H9 (cell line): Measurements from ENCODE around the gene RPL27. TPM values are rescaled to one million over a fixed set of nuclear protein-coding genes. Genes with fewer than 3 reads are reported as not detected.

Experiments used
- DNase-seq: peaks from one replicate; pipeline ENCODE4 v3.0.0-alpha.2; 2017
- H2AFZ ChIP-seq: one replicate; pipeline ENCODE4 v1.6.1; 2013; ENCODE audit warnings: mild to moderate bottlenecking, low read length, control low read depth, moderate library complexity
- H2AK5ac ChIP-seq: 2 replicates; pipeline ENCODE4 v1.6.1; 2013; ENCODE audit warnings: low read length, control low read depth, mixed read lengths; ENCODE audit not compliant: insufficient read length
- H2BK120ac ChIP-seq: one replicate; pipeline ENCODE4 v1.6.1; 2013; ENCODE audit warnings: low read depth, mild to moderate bottlenecking, low read length, control low read depth, inconsistent platforms; ENCODE audit not compliant: poor library complexity, severe bottlenecking
- H2BK12ac ChIP-seq: 2 replicates; pipeline ENCODE4 v1.6.1; 2013; ENCODE audit warnings: low read length, control low read depth, mixed read lengths, low read depth; ENCODE audit not compliant: insufficient read length
- H2BK15ac ChIP-seq: 2 replicates; pipeline ENCODE4 v1.6.1; 2013; ENCODE audit warnings: low read depth, low read length, control low read depth
- H2BK20ac ChIP-seq: one replicate; pipeline ENCODE4 v1.6.1; 2013; ENCODE audit warnings: low read depth, mild to moderate bottlenecking, low read length, control low read depth, inconsistent platforms; ENCODE audit not compliant: poor library complexity, severe bottlenecking
- H2BK5ac ChIP-seq: 2 replicates; pipeline ENCODE4 v1.6.1; 2013; ENCODE audit warnings: low read length, control low read depth, mixed read lengths; ENCODE audit not compliant: insufficient read length
- H3K14ac ChIP-seq: 2 replicates; pipeline ENCODE4 v1.6.1; 2013; ENCODE audit warnings: low read length, control low read depth; ENCODE audit not compliant: insufficient read depth
- H3K18ac ChIP-seq: 2 replicates; pipeline ENCODE4 v1.6.1; 2013; ENCODE audit warnings: low read depth, mild to moderate bottlenecking, mixed read lengths, low read length, control low read depth; ENCODE audit not compliant: insufficient read length
- H3K23ac ChIP-seq: 2 replicates; pipeline ENCODE4 v1.6.1; 2013; ENCODE audit warnings: low read length, control low read depth, mixed read lengths, low read depth; ENCODE audit not compliant: insufficient read length
- H3K23me2 ChIP-seq: 2 replicates; pipeline ENCODE4 v1.6.1; 2013; ENCODE audit warnings: low read depth, mild to moderate bottlenecking, mixed read lengths, low read length, control low read depth; ENCODE audit not compliant: insufficient read length, poor library complexity, severe bottlenecking
- H3K27ac ChIP-seq: 2 replicates; pipeline ENCODE4 v1.5.1; 2013; ENCODE audit warnings: low read length, control low read depth, mixed read lengths, low read depth; ENCODE audit not compliant: insufficient read length
- H3K27me3 ChIP-seq: 2 replicates; pipeline ENCODE4 v1.6.1; 2013; ENCODE audit warnings: low read length, control low read depth, inconsistent platforms; ENCODE audit not compliant: insufficient read depth
- H3K4ac ChIP-seq: 2 replicates; pipeline ENCODE4 v1.6.1; 2013; ENCODE audit warnings: low read depth, mild to moderate bottlenecking, control low read depth, inconsistent platforms, low read length, moderate library complexity
- H3K4me1 ChIP-seq: 2 replicates; pipeline ENCODE4 v1.6.1; 2013; ENCODE audit warnings: low read length, control low read depth, inconsistent platforms; ENCODE audit not compliant: insufficient read depth
- H3K4me2 ChIP-seq: 2 replicates; pipeline ENCODE4 v1.6.1; 2013; ENCODE audit warnings: low read length, control low read depth, mixed read lengths; ENCODE audit not compliant: insufficient read length, insufficient read depth
- H3K56ac ChIP-seq: 2 replicates; pipeline ENCODE4 v1.6.1; 2013; ENCODE audit warnings: low read depth, mild to moderate bottlenecking, mixed read lengths, low read length, control low read depth; ENCODE audit not compliant: insufficient read length
- H3K79me1 ChIP-seq: 2 replicates; pipeline ENCODE4 v1.6.1; 2013; ENCODE audit warnings: low read depth, mild to moderate bottlenecking, moderate library complexity, low read length, control low read depth, inconsistent platforms; ENCODE audit not compliant: insufficient read depth, poor library complexity, severe bottlenecking
- H3K79me2 ChIP-seq: 2 replicates; pipeline ENCODE4 v1.6.1; 2013; ENCODE audit warnings: low read length, control low read depth, inconsistent platforms; ENCODE audit not compliant: insufficient read depth
- H3K9ac ChIP-seq: 2 replicates; pipeline ENCODE4 v1.6.1; 2013; ENCODE audit warnings: low read length, control low read depth, mixed read lengths; ENCODE audit not compliant: insufficient read length; ENCODE audit errors: extremely low read depth
- H3K9me3 ChIP-seq: one replicate; pipeline ENCODE4 v1.6.1; 2013; ENCODE audit warnings: low read depth, low read length, inconsistent platforms; ENCODE audit not compliant: control insufficient read depth
- H3T11ph ChIP-seq: one replicate; pipeline ENCODE4 v1.6.1; 2013; ENCODE audit warnings: mild to moderate bottlenecking, low read length, control low read depth, inconsistent platforms
- H4K20me1 ChIP-seq: one replicate; pipeline ENCODE4 v1.6.1; 2013; ENCODE audit not compliant: control insufficient read depth, insufficient read length, insufficient read depth
- H4K5ac ChIP-seq: 2 replicates; pipeline ENCODE4 v1.6.1; 2013; ENCODE audit warnings: low read depth, mild to moderate bottlenecking, mixed read lengths, low read length, control low read depth; ENCODE audit not compliant: insufficient read length
- H4K8ac ChIP-seq: replicated peaks from 2 replicates; pipeline ENCODE4 v1.6.1; 2013; ENCODE audit warnings: low read length, control low read depth, mixed read lengths, low read depth; ENCODE audit not compliant: insufficient read length
- H4K91ac ChIP-seq: 2 replicates; pipeline ENCODE4 v1.6.1; 2013; ENCODE audit warnings: low read depth, mild to moderate bottlenecking, moderate library complexity, mixed read lengths, low read length, control low read depth; ENCODE audit not compliant: insufficient read length
- H3K27ac Mint-ChIP-seq, 3 experiments: 2 replicates in 2 of 3; 3 replicates in 1 of 3; pipeline ENCODE4 v1.8.0; 2020 to 2021; ENCODE audit warnings: mixed read lengths in 3 of 3, mild to moderate bottlenecking in 1 of 3, moderate library complexity in 1 of 3
- H3K27me3 Mint-ChIP-seq: 2 replicates; pipeline ENCODE4 v1.8.0; 2021; ENCODE audit warnings: low read depth, mild to moderate bottlenecking, moderate library complexity, mixed read lengths
- H3K36me3 Mint-ChIP-seq, 3 experiments: 2 replicates in 2 of 3; 3 replicates in 1 of 3; pipeline ENCODE4 v1.8.0; 2020 to 2021; ENCODE audit warnings: low read depth in 3 of 3, mixed read lengths in 3 of 3; ENCODE audit not compliant: insufficient read depth in 1 of 3
- H3K4me1 Mint-ChIP-seq, 2 experiments: 2 replicates each; pipeline ENCODE4 v1.8.0; 2020; ENCODE audit warnings: mixed read lengths in 2 of 2
- H3K4me3 Mint-ChIP-seq, 2 experiments: 2 replicates in 1 of 2; 3 replicates in 1 of 2; pipeline ENCODE4 v1.8.0; 2020 to 2021; ENCODE audit warnings: mild to moderate bottlenecking in 2 of 2, mixed read lengths in 2 of 2, moderate library complexity in 1 of 2
- H3K9me3 Mint-ChIP-seq, 2 experiments: 2 replicates in 1 of 2; 3 replicates in 1 of 2; pipeline ENCODE4 v1.8.0; 2020; ENCODE audit warnings: mild to moderate bottlenecking in 2 of 2, mixed read lengths in 2 of 2, moderate library complexity in 1 of 2
- WGBS: extraction: QIAGEN DNeasy Blood & Tissue Kit; methylation state at CpG from one replicate; pipeline ENCODE4 v1.1.7; 2013; ENCODE audit warnings: missing lambda C conversion rate, low lambda C conversion rate, mixed read lengths; ENCODE audit not compliant: insufficient read length; ENCODE audit errors: extremely low coverage; 5-methylcytosine and 5-hydroxymethylcytosine counted together
- total RNA-seq: library from RNA; stranded (reverse); gene quantifications from 2 replicates; pipeline ENCODE4 v1.2.1, GENCODE V29; 2021
- TF ChIP-seq, protein P1 (sequence below): fragments of 200-600 bp; sonication (generic); conservative IDR thresholded peaks from 3 replicates; pipeline ENCODE4 v1.8.0; 2021; ENCODE audit warnings: antibody characterized with exemption, mild to moderate bottlenecking

Gene RPL27
- total RNA-seq, 1 experiment from 2014 or later, result 1,514 TPM

DNA sequence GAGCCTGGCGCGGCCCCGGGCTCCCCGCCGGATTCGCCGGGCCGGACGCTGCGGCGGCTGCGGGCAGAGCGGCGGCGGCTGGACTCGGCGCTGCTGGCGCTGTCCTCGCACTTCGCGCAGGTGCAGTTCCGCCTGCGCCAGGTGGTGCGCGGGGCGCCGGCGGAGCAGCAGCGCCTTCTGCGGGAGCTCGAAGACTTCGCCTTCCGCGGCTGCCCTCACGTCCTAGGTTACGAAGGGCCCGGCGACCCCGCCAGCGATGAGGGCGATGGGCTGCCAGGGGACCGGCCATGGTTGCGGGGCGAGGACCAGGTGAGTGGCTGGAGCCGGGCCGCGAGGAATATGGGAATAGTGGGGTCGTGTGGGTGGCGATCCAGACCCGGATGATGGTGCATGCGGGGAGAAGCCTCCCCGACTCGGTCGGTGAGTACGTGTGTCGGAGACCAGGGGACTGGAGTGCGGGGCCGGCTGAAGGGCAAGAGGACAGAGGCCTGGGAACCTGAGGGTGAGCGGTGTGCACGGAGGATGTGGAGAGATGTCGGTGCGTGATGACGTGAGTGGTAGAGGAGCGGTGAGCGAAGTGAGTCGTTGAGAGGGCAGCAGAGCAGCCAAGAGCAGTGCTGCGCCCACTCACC lies 17.3 kb upstream of the RPL27 start:
- peak overlapping the region; percentile 85 for H3K4me2 ChIP-seq
- no peak overlapping the region for H2BK5ac ChIP-seq
- H4K8ac ChIP-seq, result no peak overlapping the region
- no peaks in the 10 kb centered on the region for H3K79me1 ChIP-seq
- H2BK120ac ChIP-seq, result no peak overlapping the region
- H3T11ph ChIP-seq, result no peak overlapping the region
- Mint-ChIP-seq H3K27me3 (no peaks in the 10 kb centered on the region), H3K36me3 (peaks cover 4 to 25% (median 9%) of the 10 kb centered on the region in 3 experiments; a peak in 6 of 7 replicates), H3K4me1 (peaks cover 17 to 23% of the 10 kb centered on the region in 2 experiments), H3K27ac (peak overlapping the region in 2 of 3 experiments; percentile 89 to 97; a peak in 5 of 7 replicates), H3K9me3 (no peaks in the 10 kb centered on the region; a peak in 2 of 5 replicates), H3K4me3 (peak overlapping the region; percentile 90 to 100)
- peaks cover 4% of the 10 kb centered on the region; the same call in 1 of the 2 replicates for H3K79me2 ChIP-seq
- H4K5ac ChIP-seq, result no peak overlapping the region
- H2BK15ac ChIP-seq, result no peak overlapping the region
- TF ChIP-seq, protein P1, sequence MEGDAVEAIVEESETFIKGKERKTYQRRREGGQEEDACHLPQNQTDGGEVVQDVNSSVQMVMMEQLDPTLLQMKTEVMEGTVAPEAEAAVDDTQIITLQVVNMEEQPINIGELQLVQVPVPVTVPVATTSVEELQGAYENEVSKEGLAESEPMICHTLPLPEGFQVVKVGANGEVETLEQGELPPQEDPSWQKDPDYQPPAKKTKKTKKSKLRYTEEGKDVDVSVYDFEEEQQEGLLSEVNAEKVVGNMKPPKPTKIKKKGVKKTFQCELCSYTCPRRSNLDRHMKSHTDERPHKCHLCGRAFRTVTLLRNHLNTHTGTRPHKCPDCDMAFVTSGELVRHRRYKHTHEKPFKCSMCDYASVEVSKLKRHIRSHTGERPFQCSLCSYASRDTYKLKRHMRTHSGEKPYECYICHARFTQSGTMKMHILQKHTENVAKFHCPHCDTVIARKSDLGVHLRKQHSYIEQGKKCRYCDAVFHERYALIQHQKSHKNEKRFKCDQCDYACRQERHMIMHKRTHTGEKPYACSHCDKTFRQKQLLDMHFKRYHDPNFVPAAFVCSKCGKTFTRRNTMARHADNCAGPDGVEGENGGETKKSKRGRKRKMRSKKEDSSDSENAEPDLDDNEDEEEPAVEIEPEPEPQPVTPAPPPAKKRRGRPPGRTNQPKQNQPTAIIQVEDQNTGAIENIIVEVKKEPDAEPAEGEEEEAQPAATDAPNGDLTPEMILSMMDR, result peak; percentile 34; the same call in 2 of the 3 replicates
- no peak overlapping the region for H4K91ac ChIP-seq
- peak overlapping the region; percentile 60 for H3K18ac ChIP-seq
- no peaks in the 10 kb centered on the region for H3K27me3 ChIP-seq
- DNase-seq, result peak; percentile 71
- no peak overlapping the region for H3K27ac ChIP-seq
- H3K14ac ChIP-seq, result peak overlapping the region; percentile 34; the same call in 1 of the 2 replicates
- no peak overlapping the region for H3K56ac ChIP-seq
- H3K9ac ChIP-seq, result peak overlapping the region; percentile 13
- H3K23me2 ChIP-seq, result peaks cover 12% of the 10 kb centered on the region
- no peak overlapping the region for H3K23ac ChIP-seq
- no peak overlapping the region for H2BK20ac ChIP-seq
- H3K9me3 ChIP-seq, result no peaks in the 10 kb centered on the region
- peaks cover 2% of the 10 kb centered on the region for H4K20me1 ChIP-seq
- no CpG with 5 or more reads among the region's 67 CpGs for WGBS
- no peak overlapping the region for H2AFZ ChIP-seq
- H2BK12ac ChIP-seq, result no peak overlapping the region
- no peak overlapping the region for H2AK5ac ChIP-seq
- H3K4ac ChIP-seq, result no peak overlapping the region
- H3K4me1 ChIP-seq, result peaks cover 2% of the 10 kb centered on the region; the same call in 1 of the 2 replicates
